HEK293 (cell line): Measurements from ENCODE around the gene C9orf43.

Experiments used
- TCF7L2 ChIP-seq: IDR thresholded peaks from 2 replicates; pipeline ENCODE4 v1.6.1; 2011; ENCODE audit warnings: low read depth, mild to moderate bottlenecking, inconsistent platforms, low read length, moderate library complexity, borderline replicate concordance
- ZNF362 ChIP-seq: fragments of 450-650 bp; formaldehyde crosslinking; IDR thresholded peaks from 2 replicates; pipeline ENCODE4 v1.5.1; 2016; ENCODE audit warnings: missing biosample characterization, missing genetic modification characterization

- TF ChIP-seq TCF7L2 = no peak
- no peak for TF ChIP-seq ZNF362 (tag by site-specific recombination)
Observed at GRCh38 chr9:113381909-113382411, 28.6 kb upstream of the C9orf43 start.
